DND-41 (cell line): Measurements from ENCODE around the gene SLC25A42.

Experiments
- ATAC-seq: fragments of 200-7000 bp; cut with Tn5 transposase; 3 replicates; pipeline ENCODE4 v1.9.1; 2021; ENCODE audit warnings: low read depth; ENCODE audit not compliant: insufficient read depth
- DNase-seq: peaks from one replicate; pipeline ENCODE4 v3.0.0-alpha.2; 2020
- H2AFZ ChIP-seq: 2 replicates; pipeline ENCODE4 v1.6.0; 2012; ENCODE audit warnings: low read depth, low read length
- H3K27ac ChIP-seq: 2 replicates; pipeline ENCODE4 v1.5.1; 2012; ENCODE audit warnings: low read length, inconsistent platforms
- H3K27me3 ChIP-seq: fragments of 200-600 bp; sonication (generic); 2 replicates; pipeline ENCODE4 v1.6.0; 2012; ENCODE audit warnings: low read length, mild to moderate bottlenecking, inconsistent platforms; ENCODE audit not compliant: insufficient read depth, poor library complexity
- H3K36me3 ChIP-seq: 2 replicates; pipeline ENCODE4 v1.5.1; 2012; ENCODE audit warnings: low read length, inconsistent platforms; ENCODE audit not compliant: insufficient read depth
- H3K4me1 ChIP-seq: 2 replicates; pipeline ENCODE4 v1.5.1; 2012; ENCODE audit warnings: mild to moderate bottlenecking, low read length; ENCODE audit not compliant: insufficient read depth
- H3K4me2 ChIP-seq: 2 replicates; pipeline ENCODE4 v1.6.0; 2012; ENCODE audit warnings: mild to moderate bottlenecking, moderate library complexity, low read length, inconsistent platforms; ENCODE audit not compliant: insufficient read depth
- H3K4me3 ChIP-seq, 2 experiments: fragments of 200-600 bp in 1 of 2; shearing (Covaris generic) in 1 of 2; 2 replicates each; pipeline ENCODE4 v1.5.1; 2012 to 2016; ENCODE audit warnings: inconsistent platforms in 2 of 2, low read length in 2 of 2, mild to moderate bottlenecking in 2 of 2, low read depth in 1 of 2, moderate library complexity in 1 of 2
- H3K79me2 ChIP-seq: 2 replicates; pipeline ENCODE4 v1.6.0; 2012; ENCODE audit warnings: low read length, inconsistent platforms; ENCODE audit not compliant: insufficient read depth
- H3K9ac ChIP-seq: 2 replicates; pipeline ENCODE4 v1.6.0; 2012; ENCODE audit warnings: low read depth, mild to moderate bottlenecking, inconsistent platforms, low read length, moderate library complexity
- H3K9me3 ChIP-seq: 2 replicates; pipeline ENCODE4 v1.5.1; 2012; ENCODE audit warnings: low read length, moderate library complexity, mild to moderate bottlenecking, inconsistent platforms; ENCODE audit not compliant: insufficient read depth, severe bottlenecking
- H4K20me1 ChIP-seq: 2 replicates; pipeline ENCODE4 v1.6.0; 2012; ENCODE audit warnings: low read length; ENCODE audit not compliant: insufficient read depth
- CTCF ChIP-seq: IDR thresholded peaks from 2 replicates; pipeline ENCODE4 v1.5.1; 2012; ENCODE audit warnings: borderline replicate concordance, low read length, moderate library complexity, mild to moderate bottlenecking; ENCODE audit not compliant: poor library complexity, severe bottlenecking; ENCODE audit errors: extremely low read depth
- EZH2 ChIP-seq: IDR thresholded peaks from 3 replicates; pipeline ENCODE4 v1.6.1; 2012; ENCODE audit warnings: borderline replicate concordance, low read depth, mild to moderate bottlenecking, moderate library complexity, low read length, inconsistent platforms; ENCODE audit not compliant: severe bottlenecking

Gene SLC25A42

DNA sequence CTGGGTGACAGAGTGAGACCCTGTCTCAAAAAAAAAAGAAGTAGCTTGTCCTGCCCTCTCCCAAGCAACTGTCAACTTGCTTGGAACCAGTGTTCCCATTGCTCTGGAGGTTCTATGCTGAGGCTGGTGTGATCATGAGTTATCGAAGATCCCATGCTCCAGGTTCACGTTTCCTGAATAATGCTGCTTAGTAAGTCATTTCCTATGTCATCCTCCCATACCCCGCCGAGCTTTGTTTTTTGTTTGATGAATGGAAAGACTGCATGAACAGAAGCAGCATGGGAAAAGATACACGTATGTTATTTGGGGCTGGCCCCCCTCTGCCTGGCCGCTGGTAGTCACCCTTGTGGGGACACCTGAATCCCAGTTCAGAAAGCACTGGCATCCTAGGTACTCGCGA is 11.3 kb downstream of the SLC25A42 start:
- no peak for TF ChIP-seq CTCF
- no peak for TF ChIP-seq EZH2
- no peak overlapping the region for H3K4me2 ChIP-seq
- no peaks in the 10 kb centered on the region for H3K27me3 ChIP-seq
- ATAC-seq (no peak), DNase-seq (no peak)
- no peak overlapping the region for H3K27ac ChIP-seq
- H2AFZ ChIP-seq: no peak overlapping the region
- peaks cover 13% of the 10 kb centered on the region; the same call in 1 of the 2 replicates for H3K79me2 ChIP-seq
- H3K9me3 ChIP-seq: no peaks in the 10 kb centered on the region
- peaks cover 16% of the 10 kb centered on the region; the same call in 1 of the 2 replicates for H4K20me1 ChIP-seq
- H3K9ac ChIP-seq: no peak overlapping the region
- H3K4me3 ChIP-seq: no peak overlapping the region
- H3K36me3 ChIP-seq: peaks cover 11% of the 10 kb centered on the region
- H3K4me1 ChIP-seq: no peaks in the 10 kb centered on the region

DNA sequence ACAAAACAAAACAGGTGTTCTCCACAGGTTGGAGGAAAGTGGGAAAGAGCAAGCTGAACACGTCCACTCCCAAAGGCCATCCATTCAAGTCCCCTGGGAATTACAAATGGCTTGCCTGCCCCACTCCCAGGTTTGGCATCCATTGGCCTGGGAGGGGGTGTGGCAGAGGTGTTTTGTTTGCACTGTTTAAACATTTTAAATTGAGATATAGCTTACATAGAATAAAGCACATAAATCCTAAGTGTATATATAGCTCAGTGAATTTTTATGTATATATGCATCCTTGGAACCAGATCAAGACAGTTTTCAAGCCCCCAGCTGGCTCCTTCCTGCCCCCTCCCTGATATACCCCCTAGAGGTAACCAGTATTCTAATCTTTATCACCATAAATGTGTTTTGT is 12.7 kb downstream of the SLC25A42 start:
- Histone ChIP-seq H3K9me3 (no peaks in the 10 kb centered on the region), H3K27me3 (no peaks in the 10 kb centered on the region), H4K20me1 (peaks cover 21% of the 10 kb centered on the region; the same call in 1 of the 2 replicates), H3K27ac (no peak overlapping the region), H3K9ac (no peak overlapping the region), H3K4me1 (no peaks in the 10 kb centered on the region), H3K36me3 (peaks cover 11% of the 10 kb centered on the region), H3K79me2 (peaks cover 13% of the 10 kb centered on the region), H3K4me3 (no peak overlapping the region), H3K4me2 (no peak overlapping the region), H2AFZ (no peak overlapping the region)
- DNase-seq: no peak
- TF ChIP-seq EZH2: no peak
- no peak for TF ChIP-seq CTCF
- no peak for ATAC-seq

DNA sequence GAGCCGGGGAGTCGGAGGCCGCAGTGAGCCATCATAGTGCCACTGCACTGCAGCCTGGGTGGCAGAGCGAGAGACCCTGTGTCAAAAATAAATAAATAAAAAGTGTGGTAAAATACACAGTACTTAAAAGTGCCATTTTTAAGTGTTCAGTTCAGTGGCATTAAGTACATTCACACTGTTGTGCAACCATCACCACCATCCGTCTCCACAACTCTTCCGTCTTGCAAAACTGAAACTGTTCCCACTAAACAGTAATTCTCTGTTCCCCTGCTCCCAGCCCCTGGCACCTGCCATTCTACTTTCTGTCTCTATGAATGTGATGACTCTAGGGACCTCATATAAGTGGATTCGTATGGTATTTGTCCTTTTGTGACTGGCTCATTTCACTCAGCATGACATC is 13.3 kb downstream of the SLC25A42 start:
- DNase-seq (no peak), ATAC-seq (no peak)
- H3K27ac ChIP-seq: no peak overlapping the region
- H3K4me2 ChIP-seq: no peak overlapping the region
- no peak overlapping the region for H3K9ac ChIP-seq
- H3K27me3 ChIP-seq: no peaks in the 10 kb centered on the region
- H4K20me1 ChIP-seq: peaks cover 21% of the 10 kb centered on the region; the same call in 1 of the 2 replicates
- TF ChIP-seq EZH2 (no peak), CTCF (no peak)
- no peaks in the 10 kb centered on the region for H3K9me3 ChIP-seq
- no peaks in the 10 kb centered on the region for H3K4me1 ChIP-seq
- H2AFZ ChIP-seq: no peak overlapping the region
- H3K4me3 ChIP-seq: no peak overlapping the region
- H3K79me2 ChIP-seq: peaks cover 13% of the 10 kb centered on the region
- peaks cover 11% of the 10 kb centered on the region for H3K36me3 ChIP-seq

- no peak overlapping the region for H2AFZ ChIP-seq
- peaks cover 15% of the 10 kb centered on the region for H3K36me3 ChIP-seq
- no peak for TF ChIP-seq EZH2
- no peak for DNase-seq
- no peaks in the 10 kb centered on the region for H3K9me3 ChIP-seq
- H4K20me1 ChIP-seq: peaks cover 16% of the 10 kb centered on the region; the same call in 1 of the 2 replicates
- no peak overlapping the region for H3K9ac ChIP-seq
- H3K79me2 ChIP-seq: peaks cover 6% of the 10 kb centered on the region
- H3K4me1 ChIP-seq: no peaks in the 10 kb centered on the region
- H3K4me3 ChIP-seq: no peak overlapping the region
- H3K27me3 ChIP-seq: no peaks in the 10 kb centered on the region
- no peak overlapping the region for H3K4me2 ChIP-seq
- H3K27ac ChIP-seq: no peak overlapping the region
- no peak for ATAC-seq
These were observed 15.0 kb downstream of the SLC25A42 start for GRCh38 chr19:19078801-19079200.
